Kidney (tissue), 14 donors: ENCODE measurements around the gene RYK. TPM values are rescaled to one million over a fixed set of nuclear protein-coding genes. Genes with fewer than 3 reads are reported as not detected.

ENCODE experiments used
- DNase-seq, 5 donors: peaks; one replicate each; pipeline ENCODE4 v3.0.0-alpha.2; 2013 to 2020
- FAIRE-seq: peaks from 2 replicates; lab custom pipeline; 2012; peaks lifted over from hg19 to GRCh38; lab: Jason Lieb, UNC
- H3K27ac ChIP-seq, 2 donors: one replicate each; pipeline ENCODE4 v1.7.0; 2013; ENCODE audit warnings: low read depth in 2 of 2, low read length in 2 of 2, inconsistent platforms in 1 of 2
- H3K27me3 ChIP-seq: one replicate; pipeline ENCODE4 v1.7.1; 2013; ENCODE audit warnings: low read length, inconsistent platforms; ENCODE audit not compliant: control insufficient read depth, insufficient read depth
- H3K36me3 ChIP-seq, 3 donors: one replicate each; pipeline versions ENCODE4 v1.7.0 to v1.7.1; 2013; ENCODE audit warnings: low read length in 3 of 3, control low read depth in 1 of 3, inconsistent platforms in 1 of 3; ENCODE audit not compliant: insufficient read depth in 3 of 3, control insufficient read depth in 2 of 3
- H3K4me1 ChIP-seq, 3 donors: one replicate each; pipeline versions ENCODE4 v1.7.0 to v1.7.1; 2013; ENCODE audit warnings: low read length in 3 of 3, inconsistent platforms in 1 of 3, low read depth in 1 of 3; ENCODE audit not compliant: control insufficient read depth in 2 of 3, insufficient read depth in 2 of 3
- H3K4me3 ChIP-seq, 3 donors: one replicate each; pipeline versions ENCODE4 v1.7.0 to v1.8.1; 2013; ENCODE audit warnings: low read length in 3 of 3, control low read depth in 1 of 3, inconsistent platforms in 1 of 3
- H3K9ac ChIP-seq, 3 donors: one replicate each; pipeline versions ENCODE4 v1.7.0 to v1.7.1; 2013; ENCODE audit warnings: low read length in 3 of 3, control low read depth in 1 of 3, inconsistent platforms in 1 of 3
- H3K9me3 ChIP-seq, 3 donors: one replicate each; pipeline versions ENCODE4 v1.7.0 to v1.7.1; 2013; ENCODE audit warnings: low read length in 3 of 3, control low read depth in 1 of 3, inconsistent platforms in 1 of 3; ENCODE audit not compliant: control insufficient read depth in 2 of 3, insufficient read depth in 1 of 3
- CTCF ChIP-seq: IDR thresholded peaks from 3 replicates; pipeline ENCODE4 v1.5.1; 2012; ENCODE audit warnings: mild to moderate bottlenecking, moderate library complexity, borderline replicate concordance; ENCODE audit not compliant: insufficient read depth; ENCODE audit errors: extremely low read depth
- intact Hi-C: fragments of 100-400 bp; cut with DNase I; formaldehyde crosslinking; loops from one replicate; pipeline ENCODE4 v1.11.1; 2022
- polyA plus RNA-seq: library from polyadenylated mRNA; stranded (reverse); fragments of 350-450 nt; fragmentation: Illumina TruSeq; extraction: RNeasy Lipid Tissue Mini Kit (QIAGEN cat#74804); gene quantifications from one replicate; pipeline ENCODE4 v1.2.3, GENCODE V29; 2014; ENCODE audit warnings: low read depth, low replicate concordance; ENCODE audit not compliant: insufficient read depth
- total RNA-seq: library from RNA; stranded (reverse); fragmentation: NEBNext Ultra II Directional; extraction: Animal tissue kit (Norgen Biotek cat#: 25700); gene quantifications from one replicate; pipeline ENCODE4 v1.2.1, GENCODE V29; 2021
- donor health status: control.
- donor health status: control.
- donor health status: control.
- donor health status: control.
- donor health status: control.
- donor health status: DM: yes; HTN: yes; CAD: no.
- donor health status: Normal renal cell carcinoma (clear cell type).

Gene RYK
- total and polyA plus RNA-seq, 2 donors from 2014 or later = 32.2 to 50.9 TPM

- Histone ChIP-seq H3K9ac (no peak overlapping the region), H3K27me3 (no peaks in the 10 kb centered on the region), H3K36me3 (no peaks in the 10 kb centered on the region), H3K4me3 (no peak overlapping the region), H3K9me3 (no peaks in the 10 kb centered on the region), H3K4me1 (peaks cover 0 to 15% (median 5%) of the 10 kb centered on the region in 3 donors), H3K27ac (no peak overlapping the region)
- no peak for DNase-seq
- TF ChIP-seq CTCF = no peak
- intact Hi-C loops = no loop called here
- FAIRE-seq = no peak
Measured at GRCh38 chr3:134147411-134147810, 103.2 kb downstream of the RYK start.

GRCh38 chr3:134146666-134147065 is 104.0 kb downstream of the RYK start:
- FAIRE-seq = no peak

DNA sequence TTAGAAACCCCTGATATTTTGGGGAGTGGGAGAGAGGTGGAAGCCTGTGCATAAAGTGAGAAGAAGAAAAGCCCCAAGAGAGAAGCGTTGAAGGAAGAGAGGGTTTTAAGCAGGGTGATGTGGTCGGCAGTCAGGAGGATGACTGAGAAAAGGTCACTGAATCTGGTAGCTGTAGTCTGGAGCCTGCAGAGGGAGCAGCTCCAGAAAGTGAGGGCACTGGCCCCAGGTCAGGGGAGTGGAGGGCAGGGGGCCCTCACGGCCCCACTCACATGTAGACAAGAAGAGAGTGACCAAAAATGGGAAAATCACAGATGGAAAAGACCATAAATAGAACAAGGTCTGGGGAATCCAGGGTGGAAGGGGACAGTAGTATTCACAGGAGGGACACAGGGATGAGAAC is 105.5 kb downstream of the RYK start:
- Histone ChIP-seq H3K9ac (no peak overlapping the region), H3K4me1 (peaks cover 0 to 15% (median 5%) of the 10 kb centered on the region in 3 donors), H3K4me3 (no peak overlapping the region), H3K27me3 (no peaks in the 10 kb centered on the region), H3K36me3 (no peaks in the 10 kb centered on the region), H3K9me3 (no peaks in the 10 kb centered on the region), H3K27ac (no peak overlapping the region)
- FAIRE-seq (no peak), DNase-seq (no peak)
- no peak for TF ChIP-seq CTCF
- intact Hi-C loops = no loop called here

More at GRCh38 chr3:134146666-134147065, 104.0 kb downstream of the RYK start:
- no peaks in the 10 kb centered on the region for H3K9me3 ChIP-seq
- no peaks in the 10 kb centered on the region for H3K27me3 ChIP-seq
- no peaks in the 10 kb centered on the region for H3K36me3 ChIP-seq
- H3K27ac ChIP-seq = no peak overlapping the region
- H3K4me3 ChIP-seq = no peak overlapping the region
- DNase-seq = no peak
- no peak overlapping the region for H3K9ac ChIP-seq
- TF ChIP-seq CTCF = no peak
- intact Hi-C loops = no loop called here
- peaks cover 0 to 15% (median 5%) of the 10 kb centered on the region in 3 donors for H3K4me1 ChIP-seq

- no peaks in the 10 kb centered on the region for H3K9me3 ChIP-seq
- H3K4me3 ChIP-seq = no peak overlapping the region
- H3K4me1 ChIP-seq = peaks cover 0 to 13% (median 5%) of the 10 kb centered on the region in 3 donors
- intact Hi-C loops = no loop called here
- FAIRE-seq (no peak), DNase-seq (no peak)
- H3K27ac ChIP-seq = peak overlapping the region in 1 of 2 donors; percentile 66
- H3K36me3 ChIP-seq = no peaks in the 10 kb centered on the region
- no peaks in the 10 kb centered on the region for H3K27me3 ChIP-seq
- no peak for TF ChIP-seq CTCF
- no peak overlapping the region for H3K9ac ChIP-seq
Measured at GRCh38 chr3:134144694-134145093, 106.0 kb downstream of the RYK start.
